22Rv1 (cell line): ENCODE measurements around the gene TRAIP.

ENCODE experiments used
- H3K27ac ChIP-seq: fragments of 450-650 bp; 2 replicates; pipeline ENCODE4 v1.5.1; 2017
- CTCF ChIP-seq: fragments of 450-650 bp; IDR thresholded peaks from 2 replicates; pipeline ENCODE4 v1.5.1; 2017; ENCODE audit warnings: mild to moderate bottlenecking
- ZFX ChIP-seq: fragments of 450-650 bp; IDR thresholded peaks from 2 replicates; pipeline ENCODE4 v1.6.1; 2017; ENCODE audit warnings: antibody characterized with exemption, borderline replicate concordance

TRAIP gene

GRCh38 chr3:49813497-49814174 lies 42.7 kb downstream of the TRAIP start, which contains the start of gene UBA7:
Gene UBA7 (minus strand): TSS chr3:49813953. CDS start chr3:49813787, 166 bp downstream.
- TF ChIP-seq ZFX (no peak), CTCF (no peak)
- H3K27ac ChIP-seq = no peak within 1 kb of the TSS

GRCh38 chr3:49812916-49813496 lies 43.4 kb downstream of the TRAIP start:
- H3K27ac ChIP-seq = no peak overlapping the region
- TF ChIP-seq CTCF (no peak), ZFX (no peak)

GRCh38 chr3:49807431-49808114 lies 48.8 kb downstream of the TRAIP start:
- no peak overlapping the region for H3K27ac ChIP-seq
- no peak for TF ChIP-seq CTCF
- no peak for TF ChIP-seq ZFX

GRCh38 chr3:49806850-49807249 lies 49.5 kb downstream of the TRAIP start:
- TF ChIP-seq CTCF (no peak), ZFX (no peak)
- H3K27ac ChIP-seq = no peak overlapping the region

GRCh38 chr3:49805897-49806701 lies 50.3 kb downstream of the TRAIP start:
- no peak overlapping the region for H3K27ac ChIP-seq
- no peak for TF ChIP-seq CTCF
- TF ChIP-seq ZFX = no peak

GRCh38 chr3:49805367-49805782 lies 51.0 kb downstream of the TRAIP start:
- H3K27ac ChIP-seq = no peak overlapping the region
- TF ChIP-seq ZFX (no peak), CTCF (no peak)
